NB4 (cell line): ENCODE measurements around the gene NKX6-1.

Source experiments
- CTCF ChIP-seq: IDR thresholded peaks from one replicate; pipeline ENCODE4 v1.5.1; 2012; ENCODE audit warnings: low read depth, low read length
- POLR2A ChIP-seq: IDR thresholded peaks from 2 replicates; pipeline ENCODE4 v1.6.1; 2011; ENCODE audit warnings: mild to moderate bottlenecking; ENCODE audit not compliant: insufficient read length; ENCODE audit errors: extremely low read depth

GRCh38 chr4:84545093-84545492, 46.0 kb upstream of the NKX6-1 start:
- TF ChIP-seq CTCF (no peak), POLR2A (no peak)
